ENCODE results near the gene UBE4A. TPM values are rescaled to one million over a fixed set of nuclear protein-coding genes. Genes with fewer than 3 reads are reported as not detected.
A peak's percentile ranks its signal among the peaks of the same experiment; 100 is the strongest.

Gene UBE4A
- total and polyA plus RNA-seq, 2 experiments from 2014 or later: 11.8 to 42.2 TPM

GRCh38 chr11:118338637-118339061, 20.8 kb upstream of the UBE4A start:
- Histone ChIP-seq H2AFZ (0 out of 2 replicates have a peak overlapping the region, but pooled peaks have one; percentile 63), H3K36me3 (ENCODE audit: insufficient read depth) (no peaks in the 10 kb centered on the region), H3K79me2 (replicated peaks; ENCODE audit: insufficient read depth) (no peaks in the 10 kb centered on the region), H3K4me3 (no peak overlapping the region), H3K27me3 (ENCODE audit: insufficient read depth) (no peaks in the 10 kb centered on the region), H4K20me1 (replicated peaks; ENCODE audit: insufficient read depth) (no peaks in the 10 kb centered on the region), H3K4me2 (no peak overlapping the region), H3K4me1 (ENCODE audit: insufficient read depth) (no peaks in the 10 kb centered on the region), H3F3A (replicated peaks; ENCODE audit: low read depth) (no peaks in the 10 kb centered on the region), H3K9me2 (ENCODE audit: insufficient read depth) (no peaks in the 10 kb centered on the region), H3K27ac (ENCODE audit: low read depth) (no peak overlapping the region)
- ATAC-seq (no peak), DNase-seq (ENCODE audit: low spot score) (peak; percentile 9)
- Mint-ChIP-seq H3K36me3 (ENCODE audit: low read depth) (no peaks in the 10 kb centered on the region), H3K27ac (no peak overlapping the region), H3K9me3 (peaks cover 4% of the 10 kb centered on the region; the same call in 1 of the 3 replicates), H3K27me3 (ENCODE audit: insufficient read depth, low read depth, poor library complexity) (peaks cover 12% of the 10 kb centered on the region), H3K4me3 (no peak overlapping the region), H3K4me1 (no peaks in the 10 kb centered on the region)
- TF ChIP-seq STAT1 (IDR thresholded peaks at IDR 0.05; ENCODE audit: unreplicated experiment) (no peak), EZH2phosphoT487 (IDR thresholded peaks at IDR 0.05; ENCODE audit: unreplicated experiment) (no peak), ZNF331 (CRISPR knock-in tag; IDR thresholded peaks at IDR 0.05; ENCODE audit: low read depth) (no peak), REST (IDR thresholded peaks at IDR 0.05; ENCODE audit: unreplicated experiment) (no peak), NANOG (IDR thresholded peaks at IDR 0.05; ENCODE audit: borderline replicate concordance) (no peak), JUNB (IDR thresholded peaks at IDR 0.05; ENCODE audit: unreplicated experiment) (no peak), EZH2 (IDR thresholded peaks at IDR 0.05; ENCODE audit: low read depth, unreplicated experiment) (no peak), POLR2AphosphoS5 (IDR thresholded peaks at IDR 0.05; ENCODE audit: low read depth) (no peak)
- TF ChIP-seq, protein P1, sequence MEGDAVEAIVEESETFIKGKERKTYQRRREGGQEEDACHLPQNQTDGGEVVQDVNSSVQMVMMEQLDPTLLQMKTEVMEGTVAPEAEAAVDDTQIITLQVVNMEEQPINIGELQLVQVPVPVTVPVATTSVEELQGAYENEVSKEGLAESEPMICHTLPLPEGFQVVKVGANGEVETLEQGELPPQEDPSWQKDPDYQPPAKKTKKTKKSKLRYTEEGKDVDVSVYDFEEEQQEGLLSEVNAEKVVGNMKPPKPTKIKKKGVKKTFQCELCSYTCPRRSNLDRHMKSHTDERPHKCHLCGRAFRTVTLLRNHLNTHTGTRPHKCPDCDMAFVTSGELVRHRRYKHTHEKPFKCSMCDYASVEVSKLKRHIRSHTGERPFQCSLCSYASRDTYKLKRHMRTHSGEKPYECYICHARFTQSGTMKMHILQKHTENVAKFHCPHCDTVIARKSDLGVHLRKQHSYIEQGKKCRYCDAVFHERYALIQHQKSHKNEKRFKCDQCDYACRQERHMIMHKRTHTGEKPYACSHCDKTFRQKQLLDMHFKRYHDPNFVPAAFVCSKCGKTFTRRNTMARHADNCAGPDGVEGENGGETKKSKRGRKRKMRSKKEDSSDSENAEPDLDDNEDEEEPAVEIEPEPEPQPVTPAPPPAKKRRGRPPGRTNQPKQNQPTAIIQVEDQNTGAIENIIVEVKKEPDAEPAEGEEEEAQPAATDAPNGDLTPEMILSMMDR (conservative IDR thresholded peaks at IDR 0.05; ENCODE audit: low read depth in 2 of 2): no peak
- TF ChIP-seq, protein P2, sequence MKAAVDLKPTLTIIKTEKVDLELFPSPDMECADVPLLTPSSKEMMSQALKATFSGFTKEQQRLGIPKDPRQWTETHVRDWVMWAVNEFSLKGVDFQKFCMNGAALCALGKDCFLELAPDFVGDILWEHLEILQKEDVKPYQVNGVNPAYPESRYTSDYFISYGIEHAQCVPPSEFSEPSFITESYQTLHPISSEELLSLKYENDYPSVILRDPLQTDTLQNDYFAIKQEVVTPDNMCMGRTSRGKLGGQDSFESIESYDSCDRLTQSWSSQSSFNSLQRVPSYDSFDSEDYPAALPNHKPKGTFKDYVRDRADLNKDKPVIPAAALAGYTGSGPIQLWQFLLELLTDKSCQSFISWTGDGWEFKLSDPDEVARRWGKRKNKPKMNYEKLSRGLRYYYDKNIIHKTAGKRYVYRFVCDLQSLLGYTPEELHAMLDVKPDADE (IDR thresholded peaks at IDR 0.05): no peak
